Stomach smooth muscle (tissue), 2 donors: ENCODE data around the gene SIGLEC8.

ENCODE experiments used
- H3K27ac ChIP-seq: one replicate; pipeline ENCODE4 v1.7.0; 2013; ENCODE audit warnings: mild to moderate bottlenecking, low read length, inconsistent platforms
- H3K27me3 ChIP-seq, 2 donors: one replicate each; pipeline ENCODE4 v1.7.0; 2013; ENCODE audit warnings: low read length in 2 of 2; ENCODE audit not compliant: insufficient read depth in 2 of 2, control insufficient read depth in 1 of 2
- H3K36me3 ChIP-seq, 2 donors: one replicate each; pipeline ENCODE4 v1.7.0; 2013; ENCODE audit warnings: low read length in 2 of 2; ENCODE audit not compliant: control insufficient read depth in 2 of 2, insufficient read depth in 2 of 2
- H3K4me1 ChIP-seq: one replicate; pipeline ENCODE4 v1.7.0; 2013; ENCODE audit warnings: low read length; ENCODE audit not compliant: control insufficient read depth, insufficient read depth
- H3K4me3 ChIP-seq, 2 donors: one replicate each; pipeline ENCODE4 v1.7.0; 2013; ENCODE audit warnings: low read length in 2 of 2
- H3K9ac ChIP-seq, 2 donors: one replicate each; pipeline ENCODE4 v1.7.0; 2013; ENCODE audit warnings: low read length in 2 of 2, mild to moderate bottlenecking in 1 of 2
- H3K9me3 ChIP-seq, 2 donors: one replicate each; pipeline ENCODE4 v1.7.0; 2013; ENCODE audit warnings: low read length in 2 of 2; ENCODE audit not compliant: control insufficient read depth in 2 of 2
- donor health status: healthy.
- donor health status: Pancreatic carcinoma.

The SIGLEC8 gene

GRCh38 chr19:51441410-51442390 lies 16.6 kb downstream of the SIGLEC8 start:
- Histone ChIP-seq H3K27me3 (peaks cover 13 to 14% of the 10 kb centered on the region in 2 donors), H3K4me3 (no peak overlapping the region), H3K27ac (no peak overlapping the region), H3K9ac (no peak overlapping the region), H3K9me3 (no peaks in the 10 kb centered on the region), H3K36me3 (no peaks in the 10 kb centered on the region), H3K4me1 (no peaks in the 10 kb centered on the region)

- Histone ChIP-seq H3K4me3 (no peak overlapping the region), H3K27me3 (peaks cover 14 to 15% of the 10 kb centered on the region in 2 donors), H3K27ac (no peak overlapping the region), H3K9ac (no peak overlapping the region), H3K9me3 (no peaks in the 10 kb centered on the region), H3K4me1 (no peaks in the 10 kb centered on the region), H3K36me3 (no peaks in the 10 kb centered on the region)
Observed at GRCh38 chr19:51440846-51441409, 17.3 kb downstream of the SIGLEC8 start.

DNA sequence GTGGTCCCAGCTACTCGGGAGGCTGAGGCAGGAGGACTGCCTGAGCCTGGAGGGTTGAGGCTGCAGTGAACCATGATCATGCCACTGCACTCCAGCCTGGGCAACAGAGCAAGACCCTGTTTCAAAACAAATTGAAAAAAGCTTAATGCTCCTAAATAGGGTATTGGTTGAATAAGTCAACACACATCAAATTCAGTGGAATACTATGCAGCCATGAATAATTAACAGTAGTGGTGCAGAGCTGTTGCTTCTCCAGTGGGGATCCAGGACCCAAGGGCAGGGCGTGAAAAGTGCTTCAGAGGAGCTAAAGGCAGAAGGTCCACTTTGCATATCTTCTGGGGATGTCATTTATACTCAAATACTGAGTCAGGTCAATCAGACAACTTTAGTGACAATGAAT lies 18.2 kb downstream of the SIGLEC8 start:
- no peak overlapping the region for H3K4me3 ChIP-seq
- no peaks in the 10 kb centered on the region for H3K36me3 ChIP-seq
- H3K27me3 ChIP-seq, result peaks cover 14 to 15% of the 10 kb centered on the region in 2 donors

GRCh38 chr19:51439021-51439465 lies 19.2 kb downstream of the SIGLEC8 start:
- Histone ChIP-seq H3K9me3 (no peaks in the 10 kb centered on the region), H3K36me3 (no peaks in the 10 kb centered on the region), H3K27ac (no peak overlapping the region), H3K4me1 (no peaks in the 10 kb centered on the region), H3K4me3 (no peak overlapping the region), H3K27me3 (peaks cover 14 to 15% of the 10 kb centered on the region in 2 donors), H3K9ac (no peak overlapping the region)

More for the DNA sequence above, 18.2 kb downstream of the SIGLEC8 start:
- no peaks in the 10 kb centered on the region for H3K9me3 ChIP-seq
- no peaks in the 10 kb centered on the region for H3K4me1 ChIP-seq
- H3K9ac ChIP-seq, result no peak overlapping the region
- no peak overlapping the region for H3K27ac ChIP-seq

DNA sequence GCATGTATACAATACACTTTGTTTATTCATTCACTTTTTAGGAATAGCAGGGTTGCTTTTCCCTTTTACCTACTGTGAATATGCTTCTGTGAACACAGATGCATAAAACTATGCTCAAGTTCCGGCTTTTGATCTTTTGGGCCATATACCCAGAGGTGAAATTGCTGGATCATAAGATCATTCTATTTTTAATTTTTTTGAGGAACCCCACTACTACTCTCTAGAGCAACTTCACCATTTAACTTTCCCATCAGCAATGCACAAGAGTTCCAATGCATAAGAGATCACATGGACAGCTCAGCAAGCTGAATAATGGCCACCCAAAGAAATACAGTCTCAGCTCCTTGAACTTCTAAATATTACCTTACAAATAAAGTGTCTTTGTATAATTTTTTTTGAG lies 23.8 kb downstream of the SIGLEC8 start:
- H3K9ac ChIP-seq, result no peak overlapping the region
- peaks cover 9 to 11% of the 10 kb centered on the region in 2 donors for H3K27me3 ChIP-seq
- H3K4me3 ChIP-seq, result no peak overlapping the region
- no peak overlapping the region for H3K27ac ChIP-seq
- H3K9me3 ChIP-seq, result no peaks in the 10 kb centered on the region
- no peaks in the 10 kb centered on the region for H3K36me3 ChIP-seq
- H3K4me1 ChIP-seq, result no peaks in the 10 kb centered on the region

DNA sequence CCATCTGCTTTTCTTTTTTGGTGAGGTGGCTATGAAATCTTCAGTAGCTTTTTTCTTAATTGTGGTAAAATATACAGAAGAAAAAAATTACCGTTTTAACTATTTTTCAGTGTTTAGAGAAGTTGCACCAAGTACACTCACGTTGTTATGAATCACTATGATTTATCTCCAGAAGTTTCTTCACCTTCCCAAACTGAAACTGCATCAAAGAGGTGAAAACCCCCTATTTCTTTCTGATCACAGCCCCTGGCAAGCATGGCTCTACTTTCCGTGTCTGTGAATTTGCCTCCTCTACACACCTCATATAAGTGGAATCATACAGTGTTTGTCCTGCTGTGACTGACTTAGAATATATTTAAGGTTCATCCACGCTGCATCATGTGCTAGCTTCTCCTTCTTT lies 25.2 kb downstream of the SIGLEC8 start:
- Histone ChIP-seq H3K4me1 (no peaks in the 10 kb centered on the region), H3K27ac (no peak overlapping the region), H3K9me3 (no peaks in the 10 kb centered on the region), H3K9ac (no peak overlapping the region), H3K4me3 (no peak overlapping the region), H3K27me3 (peaks cover 4 to 7% of the 10 kb centered on the region in 2 donors), H3K36me3 (no peaks in the 10 kb centered on the region)

GRCh38 chr19:51431124-51431523 lies 27.1 kb downstream of the SIGLEC8 start:
- no peak overlapping the region for H3K9ac ChIP-seq
- H3K36me3 ChIP-seq, result no peaks in the 10 kb centered on the region
- H3K27me3 ChIP-seq, result peaks cover 0 to 2% of the 10 kb centered on the region in 2 donors
- H3K27ac ChIP-seq, result no peak overlapping the region
- no peak overlapping the region for H3K4me3 ChIP-seq
- H3K4me1 ChIP-seq, result no peaks in the 10 kb centered on the region
- no peaks in the 10 kb centered on the region for H3K9me3 ChIP-seq

GRCh38 chr19:51430221-51430620 lies 28.0 kb downstream of the SIGLEC8 start:
- H3K27me3 ChIP-seq, result peaks cover 0 to 4% of the 10 kb centered on the region in 2 donors
- H3K36me3 ChIP-seq, result no peaks in the 10 kb centered on the region
- no peak overlapping the region for H3K27ac ChIP-seq
- H3K4me1 ChIP-seq, result no peaks in the 10 kb centered on the region
- no peak overlapping the region for H3K4me3 ChIP-seq
- H3K9me3 ChIP-seq, result no peaks in the 10 kb centered on the region
- no peak overlapping the region for H3K9ac ChIP-seq

DNA sequence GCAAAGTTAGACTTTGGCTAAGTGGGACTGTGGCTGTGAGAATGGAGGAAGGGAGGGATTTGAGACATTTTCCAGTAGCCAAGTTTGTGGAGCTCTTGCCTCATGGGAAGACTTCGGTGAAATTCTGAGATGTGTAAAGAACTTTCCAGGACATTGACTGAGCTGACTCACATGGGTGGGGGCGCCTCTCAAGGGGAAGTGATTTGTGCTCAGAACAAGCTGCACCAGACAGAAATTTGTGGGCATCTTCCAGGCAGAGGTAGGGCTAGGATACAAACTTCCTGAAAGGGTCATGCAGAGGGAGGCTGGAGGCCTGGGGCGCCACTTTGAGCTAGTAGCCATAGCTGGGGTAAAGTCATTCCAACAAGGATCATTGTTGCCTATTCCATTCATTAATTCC lies 31.1 kb downstream of the SIGLEC8 start:
- no peak overlapping the region for H3K4me3 ChIP-seq
- H3K36me3 ChIP-seq, result no peaks in the 10 kb centered on the region
- H3K9me3 ChIP-seq, result no peaks in the 10 kb centered on the region
- no peaks in the 10 kb centered on the region for H3K4me1 ChIP-seq
- no peak overlapping the region for H3K27ac ChIP-seq
- H3K9ac ChIP-seq, result no peak overlapping the region
- H3K27me3 ChIP-seq, result peaks cover 0 to 4% of the 10 kb centered on the region in 2 donors

DNA sequence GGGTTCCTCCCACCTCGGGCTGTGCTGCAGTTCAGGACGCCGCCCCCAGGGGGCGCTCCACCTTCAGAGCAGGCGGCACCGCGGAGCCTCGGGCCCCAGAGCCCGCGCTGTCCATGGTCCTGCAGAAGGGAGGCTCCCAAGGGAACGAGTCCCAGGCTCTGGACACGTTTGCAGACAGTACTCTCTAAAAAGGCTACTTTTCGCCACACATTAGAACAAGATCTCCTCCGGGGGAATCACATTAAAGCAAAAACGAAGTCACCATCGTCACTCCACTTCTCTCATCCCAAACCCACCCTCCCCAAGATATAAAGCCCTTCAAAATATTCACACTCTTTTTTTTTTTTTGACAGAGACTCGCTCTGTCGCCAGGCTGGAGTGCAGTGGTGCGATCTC lies 36.2 kb downstream of the SIGLEC8 start:
- H3K4me3 ChIP-seq, result no peak overlapping the region
- H3K4me1 ChIP-seq, result no peaks in the 10 kb centered on the region
- H3K27me3 ChIP-seq, result peaks cover 3 to 15% of the 10 kb centered on the region in 2 donors
- H3K9ac ChIP-seq, result no peak overlapping the region
- H3K9me3 ChIP-seq, result no peaks in the 10 kb centered on the region
- H3K27ac ChIP-seq, result no peak overlapping the region
- H3K36me3 ChIP-seq, result no peaks in the 10 kb centered on the region
